Adipose tissue (tissue), 3 donors: Measurements from ENCODE around the gene SOSTDC1. TPM values are rescaled to one million over a fixed set of nuclear protein-coding genes. Genes with fewer than 3 reads are reported as not detected.
A peak's percentile ranks its signal among the peaks of the same experiment; 100 is the strongest.

ENCODE experiments used
- H3K27ac ChIP-seq: one replicate; pipeline ENCODE4 v1.5.1; 2013; ENCODE audit warnings: low read depth, low read length
- WGBS, 3 donors: extraction: QIAGEN DNeasy Blood & Tissue Kit; methylation state at CpG; one replicate each; pipeline ENCODE4 v1.1.7; 2013; 5-methylcytosine and 5-hydroxymethylcytosine counted together
- polyA plus RNA-seq, 3 donors: library from polyadenylated mRNA; stranded (reverse); fragments of 200-250 nt; gene quantifications; one replicate each; pipeline ENCODE4 v1.2.3, GENCODE V29; 2013
- donor health status: healthy with polysubstance abuse.
- donor health status: Bipolar disorder and iron deficiency.
- donor health status: healthy.

Gene SOSTDC1
- polyA plus RNA-seq, 3 donors: 0.15 to 3.2 (median 0.45) TPM

DNA sequence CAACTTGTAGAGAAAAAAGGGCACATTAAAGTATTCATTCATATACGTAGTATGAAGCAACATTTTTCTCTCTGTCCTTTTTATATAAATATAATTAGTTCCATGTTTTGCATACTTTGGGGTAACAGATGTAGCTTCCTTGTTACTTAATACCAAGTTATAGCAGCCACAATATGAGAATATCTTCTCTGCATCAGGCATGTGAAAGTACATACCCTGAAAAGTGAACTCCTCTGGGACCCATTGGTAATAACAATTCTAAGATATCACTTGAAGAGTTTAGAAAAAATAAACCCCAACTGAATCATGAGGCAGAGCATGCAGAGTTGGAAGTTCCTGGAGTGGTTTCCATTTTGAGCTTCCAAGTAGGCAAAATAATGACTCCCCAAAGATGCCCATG lies 41.8 kb downstream of the SOSTDC1 start:
- WGBS, 3 donors: 35 to 84% (median 47%) methylated on average over 1 of the region's 1 CpG
- no peak overlapping the region for H3K27ac ChIP-seq

DNA sequence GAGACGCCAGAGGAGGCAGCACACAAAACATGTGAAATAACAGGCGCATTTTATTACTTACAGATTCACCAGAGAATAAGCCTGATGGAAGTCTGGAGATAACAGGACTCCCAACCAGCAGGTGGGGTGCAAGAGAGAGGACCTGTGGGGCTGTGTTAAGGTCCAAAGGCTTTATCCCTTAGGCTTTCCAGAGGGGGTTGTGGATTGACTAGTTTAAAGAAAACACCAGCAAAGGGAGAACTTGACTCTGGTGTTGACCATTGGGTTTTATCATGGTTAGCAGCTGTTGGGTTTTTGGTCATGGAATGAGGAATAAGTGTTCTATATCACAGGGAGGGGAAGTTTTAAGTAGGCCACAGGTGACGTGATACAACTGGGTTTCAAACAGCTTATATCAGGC lies 42.6 kb downstream of the SOSTDC1 start:
- H3K27ac ChIP-seq: no peak overlapping the region
- WGBS, 3 donors: 85 to 96% (median 90%) methylated on average over 3 of the region's 3 CpGs

DNA sequence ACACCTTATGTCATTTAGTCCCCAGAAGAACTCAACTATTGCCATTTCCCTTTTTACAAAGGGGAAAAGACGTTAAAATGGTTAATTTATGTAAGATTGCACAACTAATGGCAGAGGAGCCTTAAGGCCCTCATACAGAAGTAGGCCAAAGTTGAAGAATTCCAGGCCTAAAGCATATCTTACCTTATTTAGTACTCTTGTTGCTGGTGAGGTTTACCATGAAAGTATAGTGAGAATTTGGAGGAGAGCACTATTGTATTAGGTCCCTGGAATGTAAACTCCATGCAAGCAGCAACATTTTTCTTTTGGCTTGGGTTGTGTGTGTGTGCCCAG lies 43.5 kb downstream of the SOSTDC1 start:
- no peak overlapping the region for H3K27ac ChIP-seq
- 18 to 68% (median 31%) methylated on average over 1 of the region's 1 CpG for WGBS, 3 donors

DNA sequence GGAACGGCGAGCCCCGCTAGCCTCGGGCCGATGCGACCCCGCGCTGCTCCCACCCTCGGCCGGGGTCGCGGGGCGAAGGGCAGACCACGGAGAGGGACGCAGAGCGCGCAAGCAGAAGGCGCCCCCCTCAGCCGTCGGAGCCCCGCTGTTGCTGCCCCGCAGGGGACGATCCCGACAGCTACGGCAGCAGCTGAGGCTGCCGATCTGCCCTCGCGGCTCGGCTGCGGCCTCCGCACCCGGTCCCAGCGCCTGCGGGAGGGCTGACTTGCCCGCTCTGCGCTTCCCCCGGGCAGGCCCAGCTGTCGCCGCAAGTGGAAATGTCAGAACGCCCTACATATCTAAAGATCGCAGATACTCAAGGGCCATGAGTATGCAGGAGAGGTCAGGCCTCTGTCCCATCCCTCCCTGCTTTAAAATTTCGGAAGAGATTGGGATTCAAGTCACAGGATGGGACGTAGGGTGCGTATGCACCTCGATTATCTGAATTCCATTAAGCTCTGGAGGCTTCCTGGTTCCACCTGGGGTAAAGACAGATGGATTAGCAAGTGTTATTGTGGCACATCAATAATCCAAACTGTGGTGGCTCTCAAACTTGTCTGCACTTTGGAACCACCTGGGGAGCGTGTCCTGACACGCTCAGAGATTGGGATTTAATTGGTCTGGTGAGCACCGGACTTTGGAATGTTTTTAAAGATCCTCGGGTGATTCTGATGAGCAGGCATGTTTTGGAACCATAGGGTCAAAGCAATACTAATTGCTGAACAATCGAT lies 44.0 kb downstream of the SOSTDC1 start, which contains the start of gene CRPPA:
TSS of gene CRPPA (minus strand) at position 206 of the 770 bp plus-strand sequence. CDS start 216 bp downstream, outside the sequence.
- peak within 1 kb of the TSS; percentile 81 for H3K27ac ChIP-seq
- 8 to 10% (median 9%) methylated on average over 46 to 50 of the region's 50 CpGs for WGBS, 3 donors

DNA sequence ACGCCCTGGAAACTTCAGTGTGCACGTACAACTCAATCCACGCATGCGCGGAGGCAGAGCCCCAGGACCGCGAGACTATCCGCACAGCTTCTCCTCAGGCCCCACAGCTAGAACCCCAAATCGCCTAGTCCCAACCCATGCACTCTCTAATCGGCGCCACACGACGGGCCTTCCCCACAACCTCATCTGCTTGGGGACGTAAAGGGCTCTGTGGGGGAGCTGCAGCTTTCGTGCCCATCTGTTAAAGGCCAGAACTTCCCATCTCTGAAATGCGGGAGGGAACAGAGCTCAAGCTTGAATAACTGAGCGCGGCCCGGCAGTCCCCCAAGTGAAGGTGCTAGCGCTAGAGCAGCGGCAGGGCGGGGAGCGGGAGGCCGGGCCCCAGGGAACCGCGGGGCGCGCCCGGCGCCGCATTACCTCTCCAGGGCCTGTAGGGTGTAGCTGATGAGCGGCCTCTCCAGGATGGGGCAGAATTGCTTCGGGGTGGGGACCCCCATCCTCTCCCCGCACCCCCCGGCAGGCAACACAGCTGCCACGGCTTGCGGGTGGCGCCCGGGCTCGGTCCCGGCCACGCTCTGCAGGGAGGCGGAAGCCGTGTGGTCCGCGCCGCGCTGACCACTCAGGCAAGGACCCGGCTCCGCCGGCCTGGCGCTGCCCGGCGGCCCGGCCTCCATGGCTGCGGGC lies 44.7 kb downstream of the SOSTDC1 start:
- 0 to 1% (median 0%) methylated on average over 43 to 56 of the region's 56 CpGs for WGBS, 3 donors
- H3K27ac ChIP-seq: peak overlapping the region; percentile 81

DNA sequence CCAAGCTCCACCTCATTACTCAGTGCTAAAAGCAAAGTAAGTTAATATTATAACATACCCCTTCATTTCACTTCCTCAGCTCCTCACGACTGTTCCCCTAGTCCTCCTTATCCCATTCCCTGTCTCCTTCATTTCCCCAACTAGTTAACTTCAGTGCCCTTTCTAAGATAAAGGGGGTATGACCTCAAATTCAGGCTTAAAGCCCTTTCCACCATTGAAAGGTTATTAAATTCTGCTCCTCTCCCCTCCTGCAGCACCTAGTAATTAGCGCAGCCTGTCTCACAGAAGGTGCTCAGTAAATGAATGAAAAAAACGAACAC lies 45.2 kb downstream of the SOSTDC1 start:
- whole genome bisulfite sequencing, 3 donors: 0 to 2% (median 0%) methylated on average over 3 of the region's 3 CpGs
- H3K27ac ChIP-seq: no peak overlapping the region

DNA sequence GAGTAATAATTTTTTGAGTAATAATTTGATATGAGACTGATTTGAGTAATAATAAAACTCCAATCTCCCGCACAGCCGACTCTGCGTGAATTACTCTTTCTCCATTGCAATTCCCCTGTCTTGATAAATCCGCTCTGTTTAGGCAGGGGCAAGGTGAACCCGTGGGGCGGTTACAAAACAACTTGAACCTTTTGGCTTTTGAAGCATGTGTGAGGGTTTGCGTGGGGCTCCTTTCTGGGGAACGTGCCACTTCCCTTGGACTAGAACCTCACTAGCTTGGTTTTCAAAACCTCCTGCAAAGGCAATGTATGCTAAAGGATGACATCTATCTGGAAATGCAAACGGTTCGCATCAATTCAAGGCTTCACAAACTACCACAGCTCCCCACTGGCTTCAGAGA lies 45.7 kb downstream of the SOSTDC1 start:
- WGBS, 3 donors: 43 to 74% (median 71%) methylated on average over 10 of the region's 10 CpGs
- no peak overlapping the region for H3K27ac ChIP-seq

DNA sequence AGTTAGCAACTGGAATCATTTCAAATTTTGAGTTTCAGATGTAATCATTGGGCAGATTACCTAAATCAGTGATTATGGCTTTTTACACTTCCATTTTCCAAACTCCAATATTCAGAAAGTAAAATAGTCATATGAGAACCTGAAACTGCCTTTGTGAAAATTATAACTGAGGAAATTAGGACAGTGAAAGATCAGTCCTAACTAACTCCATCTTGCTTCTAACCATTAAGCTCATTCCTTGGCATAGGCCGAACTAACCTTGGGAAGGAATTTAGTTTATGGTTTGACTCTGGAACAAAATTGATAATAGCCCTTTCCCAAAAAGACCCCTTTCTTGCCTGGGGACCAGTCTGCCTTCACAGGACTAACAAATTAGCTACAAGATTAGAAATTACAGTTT lies 46.4 kb downstream of the SOSTDC1 start:
- no peak overlapping the region for H3K27ac ChIP-seq
- WGBS, 3 donors: 94 to 100% (median 100%) methylated on average over 1 of the region's 1 CpG

DNA sequence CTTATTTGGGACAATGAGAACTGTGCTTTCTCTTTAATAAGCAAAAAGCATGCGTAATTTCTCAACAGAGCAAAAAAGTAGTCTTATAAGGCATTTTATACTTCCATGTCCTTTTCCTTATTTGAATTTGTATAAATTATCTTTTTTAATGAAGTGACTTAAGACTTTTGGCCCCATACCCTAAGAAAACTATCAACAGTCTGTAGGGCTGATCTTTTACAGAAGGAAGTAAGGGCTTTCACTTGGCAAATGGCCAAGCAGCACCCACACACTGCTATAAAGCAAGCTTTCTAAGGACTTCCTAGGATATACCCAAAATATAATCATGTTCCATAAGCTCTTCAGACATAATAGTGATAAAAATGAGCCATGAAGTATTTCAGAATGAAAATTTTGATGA lies 47.6 kb downstream of the SOSTDC1 start:
- 43 to 55% (median 49%) methylated on average over 1 of the region's 1 CpG for WGBS, 3 donors
- H3K27ac ChIP-seq: no peak overlapping the region

DNA sequence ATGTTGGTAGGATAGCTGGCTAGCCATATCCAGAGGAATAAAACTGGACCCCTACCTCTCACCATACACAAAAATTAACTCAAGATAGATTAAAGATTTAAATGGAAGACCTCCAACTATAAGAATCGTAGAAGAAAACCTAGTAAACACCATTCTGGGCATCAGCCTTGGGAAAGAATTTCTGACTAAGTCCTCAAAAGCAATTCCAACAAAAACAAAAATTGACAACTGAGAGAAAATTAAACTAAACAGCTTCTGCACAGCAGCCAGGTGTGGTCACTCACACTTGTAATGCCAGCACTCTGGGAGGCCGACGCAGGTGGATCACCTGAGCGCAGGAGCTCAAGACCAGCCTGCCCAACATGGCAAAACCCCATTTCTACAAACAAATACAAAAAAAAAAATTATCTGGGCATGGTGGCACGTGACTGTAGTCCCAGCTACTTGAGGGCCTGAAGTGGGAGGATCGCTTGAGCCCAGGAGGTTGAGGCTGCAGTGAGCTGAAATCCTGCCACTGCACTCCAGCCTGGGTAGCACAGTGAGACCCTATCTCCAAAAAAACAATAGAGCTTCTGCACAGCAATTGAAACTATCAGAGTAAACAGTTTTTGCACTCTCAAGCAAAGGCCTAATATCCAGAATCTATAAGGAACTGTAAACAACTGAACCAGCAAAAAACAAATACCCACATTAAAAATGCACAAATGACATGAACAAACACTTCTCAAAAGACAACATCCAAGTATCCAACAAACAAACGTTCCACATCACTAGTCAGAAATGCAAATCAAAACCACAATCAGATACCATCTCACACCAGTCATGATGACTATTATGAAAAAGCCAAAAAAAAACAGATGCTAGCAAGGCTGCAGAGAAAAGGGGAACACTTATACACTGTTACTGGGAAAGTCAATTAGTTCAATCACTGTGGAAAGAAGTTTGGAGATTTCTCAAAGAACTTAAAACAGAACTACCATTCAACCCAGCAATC lies 49.0 kb downstream of the SOSTDC1 start:
- H3K27ac ChIP-seq: no peak overlapping the region
- WGBS, 3 donors: 78 to 79% (median 78%) methylated on average over 7 of the region's 7 CpGs

DNA sequence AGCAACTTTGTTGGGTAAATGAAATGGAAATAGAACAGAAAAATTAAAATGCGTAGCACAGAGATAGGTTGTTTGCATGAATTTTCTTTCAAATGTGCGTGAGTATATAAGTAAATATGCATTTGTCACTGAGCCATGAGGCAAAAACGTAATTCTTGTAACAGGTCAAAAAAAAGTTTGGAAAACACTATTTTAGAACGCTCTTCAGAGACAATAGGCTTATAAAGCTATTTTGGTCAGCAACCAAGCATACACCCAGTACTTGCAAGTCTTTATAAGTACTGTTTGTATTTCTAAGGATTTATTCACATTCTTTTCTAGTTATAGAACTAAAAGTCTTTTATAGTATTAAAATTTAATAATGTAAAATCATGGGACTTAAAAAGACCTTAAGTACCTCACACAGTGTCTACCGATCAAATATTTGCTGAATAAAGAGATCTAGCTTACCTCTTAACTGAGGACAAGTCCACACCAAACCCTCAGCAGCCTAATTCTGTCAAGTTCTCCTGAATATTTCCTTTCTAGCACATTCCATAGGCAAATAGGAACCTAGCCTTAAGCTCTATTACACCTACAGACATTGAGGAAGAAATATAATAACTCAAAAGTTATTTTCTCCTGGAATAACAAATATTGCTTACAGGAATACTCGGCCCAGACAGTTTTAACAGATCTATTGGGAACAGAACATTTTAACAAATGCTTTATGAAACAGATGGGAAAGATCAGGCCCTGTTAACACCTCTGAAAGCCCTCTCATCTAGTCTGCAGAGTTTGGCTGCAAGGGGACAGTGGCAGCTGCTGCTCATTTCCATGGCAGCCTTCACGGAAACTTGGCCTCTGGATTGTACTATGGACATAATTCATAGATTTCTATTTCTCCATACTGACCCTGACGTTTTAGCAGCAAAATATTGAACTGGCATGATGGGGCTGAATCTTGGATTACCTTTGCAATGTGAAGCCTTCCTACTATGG lies 53.0 kb downstream of the SOSTDC1 start:
- no peak overlapping the region for H3K27ac ChIP-seq
- 68 to 81% (median 75%) methylated on average over 8 of the region's 8 CpGs for WGBS, 3 donors

Other genes starting within 250 kb of the SOSTDC1 start
- under 1 TPM; 0.49 to 0.88 (median 0.67) TPM for gene CRPPA, start 44.2 kb downstream of the SOSTDC1 start, polyA plus RNA-seq
- not detected for gene LRRC72, start 61.1 kb upstream of the SOSTDC1 start, polyA plus RNA-seq
- 10 to 100 TPM in 1 of 3 donors, 1 to 10 TPM in 2; 6.0 to 12.9 (median 8.5) TPM for gene ANKMY2, start 180.0 kb upstream of the SOSTDC1 start, polyA plus RNA-seq
- gene BZW2, start 180.4 kb upstream of the SOSTDC1 start, polyA plus RNA-seq: 10 to 100 TPM; 25.5 to 42.8 (median 30.4) TPM